Hepatocyte (in vitro differentiated cells): ENCODE measurements around the gene TM4SF20. TPM values are rescaled to one million over a fixed set of nuclear protein-coding genes. Genes with fewer than 3 reads are reported as not detected.
"Not testable (repeated sequence)": the region's sequence is repeated elsewhere in the genome, so short reads cannot be mapped to it uniquely, and the experiment has no call there.

Experiments
- DNase-seq: peaks from one replicate; pipeline ENCODE4 v3.0.0-alpha.2; 2016; ENCODE audit warnings: low spot score
- H2AFZ ChIP-seq: fragments of 200-600 bp; sonication (generic); 2 replicates; pipeline ENCODE4 v1.6.0; 2016; ENCODE audit warnings: antibody characterized with exemption, mild to moderate bottlenecking
- H3K27ac ChIP-seq: fragments of 200-600 bp; sonication (generic); 2 replicates; pipeline ENCODE4 v1.5.1; 2016; ENCODE audit warnings: mild to moderate bottlenecking
- H3K27me3 ChIP-seq: fragments of 200-600 bp; sonication (generic); 2 replicates; pipeline ENCODE4 v1.6.1; 2016
- H3K36me3 ChIP-seq: fragments of 200-600 bp; sonication (generic); replicated peaks from 2 replicates; pipeline ENCODE4 v1.5.1; 2016; ENCODE audit warnings: low read depth; ENCODE audit not compliant: insufficient read depth
- H3K4me1 ChIP-seq: fragments of 200-600 bp; sonication (generic); 2 replicates; pipeline ENCODE4 v1.5.1; 2016; ENCODE audit warnings: mild to moderate bottlenecking, moderate library complexity; ENCODE audit not compliant: insufficient read depth
- H3K4me2 ChIP-seq: fragments of 200-600 bp; sonication (generic); 2 replicates; pipeline ENCODE4 v1.6.0; 2016
- H3K4me3 ChIP-seq: fragments of 200-600 bp; sonication (generic); 2 replicates; pipeline ENCODE4 v1.5.1; 2016; ENCODE audit warnings: mild to moderate bottlenecking
- H3K79me2 ChIP-seq: fragments of 200-600 bp; sonication (generic); 2 replicates; pipeline ENCODE4 v1.6.0; 2017; ENCODE audit warnings: mild to moderate bottlenecking
- H3K9me2 ChIP-seq: fragments of 200-600 bp; sonication (generic); replicated peaks from 2 replicates; pipeline ENCODE4 v1.6.0; 2017; ENCODE audit warnings: mild to moderate bottlenecking; ENCODE audit not compliant: insufficient read depth
- H3K9me3 ChIP-seq: fragments of 200-600 bp; sonication (generic); 2 replicates; pipeline ENCODE4 v1.5.1; 2016; ENCODE audit warnings: low read depth, mild to moderate bottlenecking
- H4K20me1 ChIP-seq: fragments of 200-600 bp; sonication (generic); 2 replicates; pipeline ENCODE4 v1.6.0; 2016; ENCODE audit warnings: mild to moderate bottlenecking; ENCODE audit not compliant: insufficient read depth, poor library complexity, severe bottlenecking
- EZH2 ChIP-seq: fragments of 200-600 bp; sonication (generic); IDR thresholded peaks from 2 replicates; pipeline ENCODE4 v1.6.1; 2016; ENCODE audit warnings: antibody characterized with exemption, mild to moderate bottlenecking, borderline replicate concordance
- EZH2phosphoT487 ChIP-seq: fragments of 200-600 bp; sonication (generic); IDR thresholded peaks from one replicate; pipeline ENCODE4 v1.6.1; 2018; ENCODE audit warnings: antibody characterized with exemption, mild to moderate bottlenecking, low read depth, moderate library complexity; ENCODE audit not compliant: unreplicated experiment, severe bottlenecking
- WGBS: methylation state at CpG from one replicate; pipeline ENCODE4 v1.1.6; 2016; ENCODE audit warnings: low lambda C conversion rate; ENCODE audit errors: missing lambda C conversion rate; 5-methylcytosine and 5-hydroxymethylcytosine counted together
- polyA plus RNA-seq: library from polyadenylated mRNA; unstranded; fragments of >200 nt; fragmentation: Nextera tagmentation; extraction: Ambion mirVana; gene quantifications from 2 replicates; pipeline ENCODE4 v1.2.1, GENCODE V29; 2016
- total RNA-seq: library from RNA; depleted of rRNA; stranded (reverse); fragments of >200 nt; gene quantifications from 2 replicates; pipeline ENCODE4 v1.2.3, GENCODE V29; 2014
- TF ChIP-seq, protein P1 (sequence below): fragments of 200-600 bp; sonication (generic); IDR thresholded peaks from 2 replicates; pipeline ENCODE4 v1.5.1; 2016; ENCODE audit warnings: antibody characterized with exemption, mild to moderate bottlenecking; ENCODE audit not compliant: poor library complexity

Gene TM4SF20
- total and polyA plus RNA-seq, 2 experiments from 2014 or later = 14.2 to 46.6 TPM

- H3K9me3 ChIP-seq = no peaks in the 10 kb centered on the region
- no peaks in the 10 kb centered on the region for H3K9me2 ChIP-seq
- WGBS = 89% methylated on average over 7 of the region's 7 CpGs
- no peak overlapping the region for H3K27ac ChIP-seq
- H3K4me2 ChIP-seq = no peak overlapping the region
- H2AFZ ChIP-seq = no peak overlapping the region
- TF ChIP-seq, protein P1, sequence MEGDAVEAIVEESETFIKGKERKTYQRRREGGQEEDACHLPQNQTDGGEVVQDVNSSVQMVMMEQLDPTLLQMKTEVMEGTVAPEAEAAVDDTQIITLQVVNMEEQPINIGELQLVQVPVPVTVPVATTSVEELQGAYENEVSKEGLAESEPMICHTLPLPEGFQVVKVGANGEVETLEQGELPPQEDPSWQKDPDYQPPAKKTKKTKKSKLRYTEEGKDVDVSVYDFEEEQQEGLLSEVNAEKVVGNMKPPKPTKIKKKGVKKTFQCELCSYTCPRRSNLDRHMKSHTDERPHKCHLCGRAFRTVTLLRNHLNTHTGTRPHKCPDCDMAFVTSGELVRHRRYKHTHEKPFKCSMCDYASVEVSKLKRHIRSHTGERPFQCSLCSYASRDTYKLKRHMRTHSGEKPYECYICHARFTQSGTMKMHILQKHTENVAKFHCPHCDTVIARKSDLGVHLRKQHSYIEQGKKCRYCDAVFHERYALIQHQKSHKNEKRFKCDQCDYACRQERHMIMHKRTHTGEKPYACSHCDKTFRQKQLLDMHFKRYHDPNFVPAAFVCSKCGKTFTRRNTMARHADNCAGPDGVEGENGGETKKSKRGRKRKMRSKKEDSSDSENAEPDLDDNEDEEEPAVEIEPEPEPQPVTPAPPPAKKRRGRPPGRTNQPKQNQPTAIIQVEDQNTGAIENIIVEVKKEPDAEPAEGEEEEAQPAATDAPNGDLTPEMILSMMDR = no peak
- TF ChIP-seq EZH2 (no peak), EZH2phosphoT487 (no peak)
- H4K20me1 ChIP-seq = no peaks in the 10 kb centered on the region
- no peaks in the 10 kb centered on the region for H3K27me3 ChIP-seq
- no peak overlapping the region for H3K4me3 ChIP-seq
- no peak for DNase-seq
- H3K79me2 ChIP-seq = no peaks in the 10 kb centered on the region
- H3K4me1 ChIP-seq = peaks cover 6% of the 10 kb centered on the region
- H3K36me3 ChIP-seq = no peaks in the 10 kb centered on the region
These were observed 9.5 kb upstream of the TM4SF20 start for GRCh38 chr2:227388537-227389011.

DNA sequence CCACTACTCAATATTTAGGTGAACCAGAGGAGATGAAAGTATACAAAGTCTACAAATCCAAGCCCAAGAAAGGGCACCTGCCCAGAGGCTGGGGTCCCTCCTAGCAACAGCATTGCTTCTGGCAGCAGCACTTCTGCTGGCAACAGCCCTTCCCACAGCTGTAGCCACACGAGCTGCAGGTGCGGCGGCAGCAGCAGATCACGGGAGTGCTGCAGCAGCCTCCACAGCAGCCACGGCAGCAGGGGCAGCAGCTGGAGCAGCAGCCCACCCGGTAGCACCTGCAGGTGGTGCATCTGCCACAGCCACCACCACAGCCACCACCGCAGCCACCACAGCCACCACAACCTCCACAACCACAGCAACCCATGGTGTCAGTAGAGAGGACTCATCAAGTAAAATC is 8.5 kb upstream of the TM4SF20 start, which contains the start of gene SCYGR1:
Gene SCYGR1, minus strand, starts transcription at position 367 of the 400 bp plus-strand sequence. Its CDS starts 0 bp downstream, at position 367.
- not testable (repeated sequence) for H2AFZ ChIP-seq, H3K36me3 ChIP-seq, H3K4me1 ChIP-seq, H3K9me2 ChIP-seq, H3K27ac ChIP-seq, H3K4me2 ChIP-seq, H3K27me3 ChIP-seq, H3K9me3 ChIP-seq, H4K20me1 ChIP-seq, DNase-seq, H3K79me2 ChIP-seq, H3K4me3 ChIP-seq
- WGBS = 87% methylated on average over 7 of the region's 7 CpGs

GRCh38 chr2:227386630-227387029 is 7.5 kb upstream of the TM4SF20 start:
- H4K20me1 ChIP-seq = no peaks in the 10 kb centered on the region
- TF ChIP-seq EZH2phosphoT487 (no peak), EZH2 (no peak)
- TF ChIP-seq, protein P1 = no peak
- no peak for DNase-seq
- no peak overlapping the region for H2AFZ ChIP-seq
- H3K4me3 ChIP-seq = no peak overlapping the region
- no peaks in the 10 kb centered on the region for H3K27me3 ChIP-seq
- no peaks in the 10 kb centered on the region for H3K9me3 ChIP-seq
- WGBS = 82% methylated on average over 6 of the region's 6 CpGs
- no peaks in the 10 kb centered on the region for H3K36me3 ChIP-seq
- H3K4me2 ChIP-seq = no peak overlapping the region
- no peaks in the 10 kb centered on the region for H3K79me2 ChIP-seq
- H3K27ac ChIP-seq = no peak overlapping the region
- peaks cover 6% of the 10 kb centered on the region for H3K4me1 ChIP-seq
- H3K9me2 ChIP-seq = no peaks in the 10 kb centered on the region

DNA sequence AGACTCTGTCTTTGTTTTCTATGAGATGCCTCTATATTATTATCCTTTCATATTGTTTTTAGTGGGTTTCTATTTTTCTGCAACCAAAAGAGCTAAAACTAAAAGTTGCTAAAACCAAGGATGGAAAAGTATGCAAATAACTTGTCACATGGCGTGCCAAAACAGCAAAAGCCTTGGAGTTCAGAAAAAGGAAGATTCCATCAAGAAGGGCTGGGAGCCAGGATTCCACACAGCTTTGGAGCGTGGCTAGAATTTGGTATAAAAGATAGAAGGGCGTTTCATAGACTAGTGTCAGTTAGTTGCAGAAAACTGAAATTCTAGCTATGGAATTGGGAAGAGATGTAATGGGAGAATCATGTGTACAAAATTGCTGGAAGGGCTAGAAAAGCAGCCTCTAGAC is 4.6 kb upstream of the TM4SF20 start:
- Histone ChIP-seq H3K4me2 (no peak overlapping the region), H4K20me1 (no peaks in the 10 kb centered on the region), H3K4me1 (peaks cover 16% of the 10 kb centered on the region), H3K27me3 (no peaks in the 10 kb centered on the region), H3K36me3 (no peaks in the 10 kb centered on the region), H3K9me2 (no peaks in the 10 kb centered on the region), H3K4me3 (no peak overlapping the region), H2AFZ (no peak overlapping the region), H3K27ac (no peak overlapping the region), H3K79me2 (no peaks in the 10 kb centered on the region), H3K9me3 (no peaks in the 10 kb centered on the region)
- WGBS = 92% methylated on average over 3 of the region's 3 CpGs
- DNase-seq = no peak
- TF ChIP-seq EZH2 (no peak), EZH2phosphoT487 (no peak)
- TF ChIP-seq, protein P1 = no peak

- H3K9me2 ChIP-seq, H3K79me2 ChIP-seq, H3K36me3 ChIP-seq, DNase-seq, H3K27ac ChIP-seq, H3K4me2 ChIP-seq, H3K9me3 ChIP-seq, H3K27me3 ChIP-seq, H4K20me1 ChIP-seq, H2AFZ ChIP-seq, H3K4me3 ChIP-seq: not testable (repeated sequence)
- H3K4me1 ChIP-seq = peaks cover 21% of the 10 kb centered on the region
- 93% methylated on average over 2 of the region's 2 CpGs for WGBS
These were observed 3.2 kb upstream of the TM4SF20 start for GRCh38 chr2:227382241-227382835.
